Heart left ventricle (tissue), 13 donors: Measurements from ENCODE around the gene DDX31.

Source experiments
- CTCF ChIP-seq, 12 donors: fragments of 200-600 bp; sonication (generic) in 4 of 12; IDR thresholded peaks; one replicate each; pipeline versions ENCODE4 v1.5.0 to v1.8.0; 2018 to 2022; ENCODE audit warnings: antibody characterized with exemption in 12 of 12, mild to moderate bottlenecking in 5 of 12
- POLR2A ChIP-seq, 2 donors: fragments of 450-650 bp; IDR thresholded peaks; one replicate each; pipeline ENCODE4 v1.6.1; 2017; ENCODE audit warnings: antibody characterized with exemption in 2 of 2, mild to moderate bottlenecking in 2 of 2, moderate library complexity in 2 of 2
- donor health status: ischemic (EF 13 %, LVEDD 7.1; RV severe dilation, severe dysfunction).
- donor health status: DM: no; HTN: yes; CAD: no.
- donor health status: DM: no; HTN: no; CAD: no.
- donor health status: ischemic (EF 25% LVEDD 6.9; RV normal size, moderate dysfunction).
- donor health status: ischemic (EF 25% LVEDD 5.7; RV mildly dilated, moderate dysfunction).
- donor health status: ischemic (EF 35%, LVEDD 5.7; RV mildly dilated, moderate dysfunction).
- donor health status: nonischemic (EF 11% LVEDD 7.7; RV severe dilation, severe dysfunction).
- donor health status: DM: yes; HTN: yes; CAD: no.
- donor health status: PGD.
- donor health status: ischemic (EF 29% LVEDD 5.4; RV normal size, mild dysfunction).
- donor health status: nonischemic (EF 23%, LVEDD 6.1; RV moderate dilation, normal function).

- no peak for TF ChIP-seq CTCF (IDR thresholded peaks at IDR 0.05)
- no peak for TF ChIP-seq POLR2A (IDR thresholded peaks at IDR 0.05)
These were observed 77.3 kb downstream of the DDX31 start for GRCh38 chr9:132592451-132592850.
